Gastroesophageal sphincter (tissue), 3 donors: ENCODE data around the gene MFN2.

ENCODE experiments used
- EP300 ChIP-seq: sonication (generic); formaldehyde crosslinking; IDR thresholded peaks from one replicate; pipeline ENCODE4 v1.6.1; 2017; ENCODE audit warnings: antibody characterized with exemption, mild to moderate bottlenecking
- POLR2A ChIP-seq, 2 donors: fragments of 450-650 bp; IDR thresholded peaks; one replicate each; pipeline ENCODE4 v1.6.1; 2017; ENCODE audit warnings: antibody characterized with exemption in 2 of 2, mild to moderate bottlenecking in 2 of 2, moderate library complexity in 1 of 2
- POLR2AphosphoS5 ChIP-seq: sonication (generic); formaldehyde crosslinking; IDR thresholded peaks from one replicate; pipeline ENCODE4 v1.6.1; 2017; ENCODE audit warnings: antibody characterized with exemption
- TF ChIP-seq, protein P1 (sequence below), 4 experiments: fragments of 200-600 bp in 2 of 4; fragments of 450-650 bp in 2 of 4; sonication (generic) in 1 of 4; IDR thresholded peaks; one replicate each; pipeline ENCODE4 v1.5.1; 2017 to 2019; ENCODE audit warnings: antibody characterized with exemption in 4 of 4, mild to moderate bottlenecking in 2 of 4, moderate library complexity in 2 of 4

- TF ChIP-seq, protein P1, sequence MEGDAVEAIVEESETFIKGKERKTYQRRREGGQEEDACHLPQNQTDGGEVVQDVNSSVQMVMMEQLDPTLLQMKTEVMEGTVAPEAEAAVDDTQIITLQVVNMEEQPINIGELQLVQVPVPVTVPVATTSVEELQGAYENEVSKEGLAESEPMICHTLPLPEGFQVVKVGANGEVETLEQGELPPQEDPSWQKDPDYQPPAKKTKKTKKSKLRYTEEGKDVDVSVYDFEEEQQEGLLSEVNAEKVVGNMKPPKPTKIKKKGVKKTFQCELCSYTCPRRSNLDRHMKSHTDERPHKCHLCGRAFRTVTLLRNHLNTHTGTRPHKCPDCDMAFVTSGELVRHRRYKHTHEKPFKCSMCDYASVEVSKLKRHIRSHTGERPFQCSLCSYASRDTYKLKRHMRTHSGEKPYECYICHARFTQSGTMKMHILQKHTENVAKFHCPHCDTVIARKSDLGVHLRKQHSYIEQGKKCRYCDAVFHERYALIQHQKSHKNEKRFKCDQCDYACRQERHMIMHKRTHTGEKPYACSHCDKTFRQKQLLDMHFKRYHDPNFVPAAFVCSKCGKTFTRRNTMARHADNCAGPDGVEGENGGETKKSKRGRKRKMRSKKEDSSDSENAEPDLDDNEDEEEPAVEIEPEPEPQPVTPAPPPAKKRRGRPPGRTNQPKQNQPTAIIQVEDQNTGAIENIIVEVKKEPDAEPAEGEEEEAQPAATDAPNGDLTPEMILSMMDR (IDR thresholded peaks at IDR 0.05) = no peak
- no peak for TF ChIP-seq POLR2A (IDR thresholded peaks at IDR 0.05)
- no peak for TF ChIP-seq EP300
- no peak for TF ChIP-seq POLR2AphosphoS5
Measured at GRCh38 chr1:12015499-12015898, 35.3 kb downstream of the MFN2 start.
